Measurements from ENCODE around the gene MX1.

Gene MX1

DNA sequence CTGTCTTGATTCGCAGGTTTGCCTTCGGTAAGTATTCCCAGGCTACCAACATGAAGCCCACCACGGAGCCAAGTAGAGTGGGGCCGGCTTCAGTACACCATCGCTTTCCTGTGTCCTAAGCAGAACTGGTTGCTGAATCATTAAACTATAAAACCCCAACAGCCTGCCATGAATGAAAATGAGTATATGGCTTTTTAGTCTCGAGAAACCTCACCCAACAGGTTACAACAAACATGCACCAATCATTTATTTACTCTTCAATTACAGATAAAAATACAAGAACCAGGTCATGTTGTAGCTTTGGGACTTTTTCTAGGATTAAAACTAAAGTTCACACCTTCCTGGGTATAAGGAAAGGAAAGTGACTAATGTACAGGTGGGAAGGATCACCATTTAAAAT lies 74.3 kb downstream of the MX1 start:
- DNase-seq: no peak

DNA sequence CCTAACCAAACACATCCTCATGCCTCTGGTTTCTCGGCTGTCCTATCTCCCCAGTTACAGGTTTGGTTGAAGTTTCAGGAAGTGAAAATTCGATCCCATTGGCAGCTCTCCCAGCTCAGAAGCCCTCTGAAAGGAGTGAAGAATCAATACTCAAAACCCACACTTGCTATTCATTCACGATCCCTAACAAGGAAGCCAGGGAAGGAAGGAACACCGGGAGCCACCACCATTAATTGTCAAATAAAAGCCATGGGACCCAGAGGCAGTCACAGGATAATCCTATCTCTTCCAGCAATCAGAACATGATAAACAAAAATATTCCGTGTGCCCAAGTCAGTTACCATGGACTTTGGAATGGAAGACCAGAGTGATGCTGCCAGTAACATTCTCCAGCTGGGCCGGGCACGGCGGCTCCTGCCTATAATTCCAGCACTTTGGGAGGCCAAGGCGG lies 74.9 kb downstream of the MX1 start:
- no peak for DNase-seq

DNA sequence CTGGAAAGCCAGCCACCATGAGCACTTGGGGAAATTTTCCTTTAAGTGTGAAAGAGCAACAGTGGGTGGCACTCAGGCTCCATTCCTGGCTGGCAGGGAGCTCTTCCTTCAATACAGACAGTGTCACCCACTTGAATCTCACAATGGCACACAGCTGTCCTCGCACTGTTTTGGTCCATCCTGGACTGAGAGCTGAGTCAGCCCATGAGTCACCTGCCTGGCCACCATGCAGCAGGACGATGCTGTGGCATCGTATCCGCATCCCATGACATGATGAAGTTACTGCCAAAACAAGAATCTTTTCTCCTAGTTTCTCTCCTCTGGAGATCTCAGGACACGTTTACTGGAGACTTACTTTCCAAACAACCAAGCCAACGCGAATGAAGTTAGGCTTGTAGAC lies 75.9 kb downstream of the MX1 start:
- DNase-seq: no peak

DNA sequence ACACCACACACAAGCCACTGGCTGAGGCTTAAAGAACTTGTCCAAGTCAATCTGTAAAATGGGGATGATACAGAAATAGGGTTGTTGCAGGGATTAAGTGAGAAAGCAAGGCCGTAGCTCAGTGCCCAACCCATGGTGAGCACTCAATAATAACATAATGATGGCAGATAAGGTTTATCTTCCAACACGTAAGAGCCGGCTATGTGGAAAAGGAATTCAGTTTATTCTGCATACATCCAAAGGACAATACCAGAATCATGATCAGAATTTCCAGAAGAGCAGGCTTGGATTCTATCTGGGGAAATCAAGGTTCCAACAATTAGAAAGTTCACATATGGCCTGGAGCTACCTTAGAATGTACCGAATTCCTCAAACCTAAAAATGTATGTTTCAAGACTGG lies 77.3 kb downstream of the MX1 start:
- no peak for DNase-seq

DNA sequence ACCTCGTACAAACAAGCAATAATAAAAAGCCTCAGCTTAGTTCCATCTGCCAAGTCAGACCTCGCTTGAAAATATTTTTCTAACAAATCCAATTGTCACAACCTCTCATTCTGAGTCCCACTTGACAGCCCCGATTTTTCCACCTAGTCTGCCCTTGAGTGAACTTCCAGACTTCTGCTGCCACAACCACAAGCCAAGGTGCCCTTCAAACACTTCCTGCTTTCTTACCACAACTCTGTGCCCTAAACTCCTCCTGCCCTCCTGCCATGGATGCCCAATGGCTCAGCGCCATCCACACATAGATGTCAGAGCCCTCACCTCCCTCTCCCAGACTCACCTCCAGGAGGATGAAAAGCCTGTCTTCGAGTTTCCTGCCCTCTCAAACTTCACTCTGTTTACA lies 78.0 kb downstream of the MX1 start:
- DNase-seq: no peak

DNA sequence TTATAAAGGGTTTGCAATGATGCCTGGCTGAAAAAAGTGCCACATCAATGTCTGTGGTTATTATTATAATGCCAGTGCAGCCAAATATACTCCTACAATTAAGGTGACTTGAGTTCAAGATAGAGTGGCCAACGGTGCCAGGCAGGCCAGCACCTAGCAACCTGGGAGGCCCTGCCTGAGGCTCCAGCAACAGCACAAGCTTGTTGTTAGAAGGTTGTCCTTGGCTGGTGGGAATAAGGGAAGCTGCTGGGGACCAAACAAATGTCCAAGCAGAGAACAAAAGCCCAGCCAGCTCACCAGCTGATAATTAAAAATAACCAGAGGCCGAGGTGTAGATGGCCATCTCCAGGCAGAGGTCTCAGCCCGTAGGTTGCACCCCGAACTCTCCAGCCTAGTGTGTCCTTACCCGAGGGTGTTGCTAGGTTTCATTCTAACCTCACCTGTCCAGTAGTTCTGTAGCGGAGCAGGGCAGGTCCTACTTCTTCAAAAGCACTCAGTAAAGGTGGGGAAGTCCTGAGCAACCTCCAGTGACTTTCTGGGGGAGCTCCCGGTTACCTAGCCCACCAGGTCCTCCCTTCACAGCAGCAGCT lies 80.1 kb downstream of the MX1 start:
- DNase-seq: no peak

DNA sequence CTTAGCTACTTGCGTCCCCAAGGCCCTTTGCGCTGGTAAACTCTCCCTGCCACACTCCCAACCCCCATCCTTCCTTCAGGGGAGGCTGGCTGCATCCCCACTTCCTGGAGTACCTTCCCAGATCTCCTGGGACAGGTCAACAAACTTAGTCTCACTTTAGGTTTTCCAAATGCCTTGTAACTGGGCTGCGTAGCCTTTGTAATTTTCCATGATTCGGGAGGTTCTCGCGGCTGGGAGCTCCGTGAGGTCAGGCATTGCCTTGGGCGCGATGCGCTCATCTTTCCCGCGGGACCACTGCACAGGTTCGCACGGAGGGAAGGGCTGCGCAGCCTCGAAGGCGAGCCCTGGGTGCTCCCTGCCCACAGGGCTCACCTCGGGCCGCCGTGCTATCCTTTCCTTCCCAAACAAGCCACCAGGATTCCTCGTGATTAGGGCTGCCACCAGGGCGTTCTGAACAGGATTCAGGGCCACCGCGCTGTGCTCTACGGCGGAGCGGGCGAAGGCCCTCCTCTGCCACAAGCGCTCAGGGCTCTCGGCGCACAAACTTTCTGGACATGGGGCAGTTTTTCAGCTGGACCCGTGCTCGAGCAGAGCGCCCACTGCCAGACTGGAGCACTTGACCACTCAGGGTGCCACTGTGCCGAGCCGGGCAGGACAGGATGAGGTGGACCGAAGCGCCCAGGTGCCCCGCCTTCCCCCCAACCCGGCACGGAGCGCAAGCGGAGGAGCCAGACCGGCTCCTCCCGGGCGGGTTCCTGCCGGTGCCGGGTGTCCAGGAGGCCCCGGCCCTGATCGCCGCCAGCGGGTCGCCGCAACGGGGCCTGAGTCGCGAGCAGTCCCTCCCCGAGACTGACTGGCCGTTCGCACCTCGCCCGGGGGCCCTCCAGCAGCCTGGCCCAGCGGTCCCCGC lies 80.8 kb downstream of the MX1 start:
- DNase-seq: no peak

DNA sequence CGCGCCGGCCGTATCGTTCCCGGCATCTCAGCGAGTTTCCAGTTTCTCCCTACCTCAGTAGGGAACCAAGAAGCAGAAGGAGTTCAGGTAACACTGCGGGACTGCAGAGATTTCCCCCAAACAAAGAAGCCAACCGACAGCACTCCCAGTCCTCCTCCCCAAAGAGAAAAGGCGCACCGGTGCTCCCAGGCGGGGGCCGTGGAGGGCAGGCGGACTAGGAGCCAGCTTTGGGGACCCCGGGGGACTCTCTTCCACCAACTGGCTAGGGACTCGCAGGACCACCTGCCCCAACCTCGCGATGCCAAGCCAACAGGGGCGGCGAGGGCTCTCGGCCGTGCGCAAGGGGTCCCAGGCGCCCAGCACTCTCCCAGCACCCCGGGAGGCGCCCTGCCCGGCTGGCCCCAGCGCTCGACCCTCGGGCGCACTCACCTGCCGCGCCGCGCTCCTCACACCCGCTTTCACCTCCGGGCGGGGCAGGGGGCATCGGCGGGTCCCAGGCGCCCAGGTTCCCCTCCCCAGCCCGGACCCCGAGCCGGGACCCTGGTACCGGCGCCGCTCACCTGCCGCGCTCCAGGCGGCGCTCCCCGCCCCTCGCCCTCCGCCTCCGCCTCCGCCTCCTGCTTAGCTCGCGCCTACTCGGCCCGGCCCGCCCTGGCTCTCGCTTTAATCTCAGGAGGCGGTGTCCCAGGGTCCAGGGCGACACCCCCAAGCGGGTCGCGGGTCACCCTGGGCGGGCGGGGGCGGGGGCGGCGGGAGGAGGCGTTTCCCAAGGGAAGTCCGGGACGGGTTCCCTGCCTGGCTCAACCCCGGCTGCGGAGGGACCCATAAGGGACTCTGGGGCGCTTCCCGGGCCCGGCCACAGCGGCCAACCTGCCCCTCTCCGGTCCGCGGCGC lies 81.7 kb downstream of the MX1 start, which contains the start of gene TMPRSS2:
Gene TMPRSS2 (minus strand): TSS at position 638 of the 894 bp plus-strand sequence. CDS start 10,025 bp downstream, outside the sequence.
- no peak for DNase-seq

DNA sequence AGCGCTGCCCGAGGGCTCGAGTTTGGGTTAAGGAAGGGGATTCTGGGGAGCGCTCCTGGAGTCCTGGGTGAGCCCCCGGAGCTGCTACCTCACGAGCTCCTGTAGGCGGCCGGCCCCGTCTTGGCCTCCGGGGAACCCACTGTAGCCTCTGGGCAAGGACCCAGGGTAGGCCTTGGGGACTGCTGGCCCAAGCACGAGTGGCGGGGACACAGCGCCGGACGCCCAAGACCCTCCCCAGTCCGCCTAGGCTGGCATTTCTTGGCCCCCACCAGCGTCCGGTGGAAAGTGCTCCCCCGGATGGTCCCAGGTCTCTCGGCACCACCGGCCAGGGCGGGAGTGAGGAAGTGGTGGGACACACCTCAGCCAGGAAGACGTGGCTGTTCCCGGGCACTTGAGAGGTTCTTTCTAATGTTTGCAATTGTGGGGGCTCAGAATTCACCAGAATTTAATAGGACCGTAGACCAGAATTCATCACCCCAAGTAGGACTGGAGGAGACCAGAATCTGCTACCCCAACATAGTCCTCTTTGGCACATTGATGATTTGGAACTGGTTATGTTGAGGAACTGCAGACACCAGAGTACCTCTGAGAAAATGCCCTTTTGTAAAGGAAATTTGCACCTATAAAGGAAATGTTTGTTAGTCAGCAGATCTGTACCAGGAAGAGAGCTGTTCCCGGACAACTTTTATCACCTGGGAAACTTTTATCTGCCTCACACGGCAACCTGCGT lies 82.5 kb downstream of the MX1 start:
- DNase-seq: no peak
